MCF 10A (cell line): ENCODE measurements around the gene TEX13C. TPM values are rescaled to one million over a fixed set of nuclear protein-coding genes. Genes with fewer than 3 reads are reported as not detected.

Source experiments
- BruUV-seq: library from RNA; stranded (reverse); fragments of 400-500 nt; replicated peaks from 2 replicates; lab custom pipeline; 2021; lab: Mats Ljungman, UMichigan
- CTCF ChIA-PET: fragments of 300-600 bp; sonication (Branson Sonifier 250); formaldehyde crosslinking; extraction: SDS; loops from one replicate; lab custom pipeline; 2021; ENCODE audit warnings: antibody characterized with exemption, inconsistent platforms; lab: Yijun Ruan, JAX
- POLR2A ChIA-PET: fragments of 300-600, 350-650 bp; sonication (Branson Sonifier 250); formaldehyde crosslinking; extraction: SDS; loops from one replicate; lab custom pipeline; 2020; ENCODE audit warnings: antibody characterized with exemption, inconsistent platforms; lab: Yijun Ruan, JAX
- DNase-seq: peaks from one replicate; pipeline ENCODE4 v3.0.0-alpha.2; 2018; ENCODE audit not compliant: unreplicated experiment
- H3K27ac Mint-ChIP-seq: one replicate; pipeline ENCODE4 v1.8.0; 2022; ENCODE audit warnings: mild to moderate bottlenecking, low read depth, mixed read lengths; ENCODE audit not compliant: unreplicated experiment
- H3K27me3 Mint-ChIP-seq: one replicate; pipeline ENCODE4 v1.8.0; 2022; ENCODE audit warnings: mixed read lengths; ENCODE audit not compliant: insufficient read depth, unreplicated experiment
- H3K36me3 Mint-ChIP-seq: one replicate; pipeline ENCODE4 v1.8.0; 2022; ENCODE audit warnings: mild to moderate bottlenecking, moderate library complexity, mixed read lengths; ENCODE audit not compliant: insufficient read depth, unreplicated experiment
- H3K4me1 Mint-ChIP-seq: one replicate; pipeline ENCODE4 v1.8.0; 2022; ENCODE audit warnings: mixed read lengths; ENCODE audit not compliant: insufficient read depth, unreplicated experiment
- H3K4me3 Mint-ChIP-seq: one replicate; pipeline ENCODE4 v1.8.0; 2022; ENCODE audit warnings: mild to moderate bottlenecking, moderate library complexity, mixed read lengths; ENCODE audit not compliant: unreplicated experiment
- H3K9me3 Mint-ChIP-seq: one replicate; pipeline ENCODE4 v1.8.0; 2022; ENCODE audit warnings: mixed read lengths; ENCODE audit not compliant: unreplicated experiment
- CTCF ChIP-seq: fragments of 200-600 bp; IDR thresholded peaks from one replicate; pipeline ENCODE4 v1.8.0; 2022; ENCODE audit warnings: antibody characterized with exemption, mild to moderate bottlenecking; ENCODE audit not compliant: unreplicated experiment
- intact Hi-C: fragments of 100-400 bp; cut with micrococcal nuclease; formaldehyde crosslinking; loops from 2 replicates; pipeline ENCODE4 v1.14.1; 2022
- total RNA-seq: library from RNA; stranded (reverse); gene quantifications from 2 replicates; pipeline ENCODE4 v1.2.3, GENCODE V29; 2022

The TEX13C gene
- total RNA-seq, 1 experiment from 2014 or later, result not detected

GRCh38 chrX:125289920-125290319 is 29.8 kb upstream of the TEX13C start:
- no TSS peak for BruUV-seq
- DNase-seq, result peak; percentile 17
- no peak for TF ChIP-seq CTCF
- H3K27me3 Mint-ChIP-seq, result no peaks in the 10 kb centered on the region
- CTCF ChIA-PET, result interaction anchor here (0.7 kb wide), 1 partner anchor 84 kb away, joined by 3 read pairs; no protein-coding TSS in a partner anchor
- peaks cover 4% of the 10 kb centered on the region for H3K36me3 Mint-ChIP-seq
- peaks cover 23% of the 10 kb centered on the region for H3K4me1 Mint-ChIP-seq
- intact Hi-C loops, result no loop called here
- H3K9me3 Mint-ChIP-seq, result peaks cover under 1% of the 10 kb centered on the region
- H3K4me3 Mint-ChIP-seq, result no peak overlapping the region
- H3K27ac Mint-ChIP-seq, result no peak overlapping the region
- POLR2A ChIA-PET, result no interaction called here

- DNase-seq, result no peak
- H3K36me3 Mint-ChIP-seq, result peaks cover 9% of the 10 kb centered on the region
Measured at GRCh38 chrX:125291124-125291523, 28.5 kb upstream of the TEX13C start.

GRCh38 chrX:125293850-125294780 is 25.6 kb upstream of the TEX13C start:
- no peak overlapping the region for H3K4me3 Mint-ChIP-seq

More at GRCh38 chrX:125291124-125291523, 28.5 kb upstream of the TEX13C start:
- Mint-ChIP-seq H3K4me3 (no peak overlapping the region), H3K27me3 (no peaks in the 10 kb centered on the region), H3K4me1 (peaks cover 27% of the 10 kb centered on the region), H3K9me3 (no peaks in the 10 kb centered on the region), H3K27ac (no peak overlapping the region)
- CTCF ChIA-PET, result no interaction called here
- POLR2A ChIA-PET, result interaction anchor here (0.6 kb wide), 1 partner anchor 1118 kb away, joined by 3 read pairs; no protein-coding TSS in a partner anchor
- no peak for TF ChIP-seq CTCF
- intact Hi-C loops, result no loop called here
- BruUV-seq, result no TSS peak

More at GRCh38 chrX:125293850-125294780, 25.6 kb upstream of the TEX13C start:
- H3K27ac Mint-ChIP-seq, result peak overlapping the region; percentile 47
- peaks cover 26% of the 10 kb centered on the region for H3K4me1 Mint-ChIP-seq
- no peaks in the 10 kb centered on the region for H3K9me3 Mint-ChIP-seq
- H3K27me3 Mint-ChIP-seq, result no peaks in the 10 kb centered on the region
- DNase-seq, result peak; percentile 61
- ChIA-PET CTCF (no interaction called here), POLR2A (no interaction called here)
- H3K36me3 Mint-ChIP-seq, result peaks cover 9% of the 10 kb centered on the region
- intact Hi-C loops, result no loop called here
- no peak for TF ChIP-seq CTCF
- no TSS peak for BruUV-seq
